Stomach (tissue), 9 donors: Measurements from ENCODE around the gene DGKA. TPM values are rescaled to one million over a fixed set of nuclear protein-coding genes. Genes with fewer than 3 reads are reported as not detected.
A peak's percentile ranks its signal among the peaks of the same experiment; 100 is the strongest.

ENCODE experiments used
- DNase-seq, 2 donors: peaks; one replicate each; pipeline versions ENCODE4 v3.0.0 to v3.0.0-alpha.2; 2013 to 2019
- H3K27ac ChIP-seq, 5 donors: fragments of 200-600 bp in 4 of 5; sonication (generic) in 4 of 5; one replicate each; pipeline ENCODE4 v1.5.1; 2013 to 2019; ENCODE audit warnings: mild to moderate bottlenecking in 1 of 5, moderate library complexity in 1 of 5
- H3K27me3 ChIP-seq, 3 donors: fragments of 200-600 bp; sonication (generic); one replicate each; pipeline ENCODE4 v1.5.1; 2017 to 2019; ENCODE audit warnings: mixed run types in 1 of 3
- H3K36me3 ChIP-seq, 4 donors: fragments of 200-600 bp; sonication (generic); 1 replicate in 3 of 4; 2 replicates in 1 of 4; pipeline ENCODE4 v1.5.1; 2016 to 2019
- H3K4me1 ChIP-seq, 4 donors: fragments of 200-600 bp; sonication (generic); one replicate each; pipeline ENCODE4 v1.5.1; 2016 to 2019
- H3K4me3 ChIP-seq, 4 donors: fragments of 200-600 bp; sonication (generic) in 3 of 4; one replicate each; pipeline ENCODE4 v1.5.1; 2016 to 2019; ENCODE audit warnings: mild to moderate bottlenecking in 1 of 4
- H3K9me3 ChIP-seq, 4 donors: fragments of 200-600 bp; sonication (generic); one replicate each; pipeline ENCODE4 v1.5.1; 2016 to 2019
- EP300 ChIP-seq: sonication (generic); formaldehyde crosslinking; IDR thresholded peaks from one replicate; pipeline ENCODE4 v1.6.1; 2017; ENCODE audit warnings: antibody characterized with exemption
- POLR2A ChIP-seq, 4 donors: fragments of 450-650 bp; IDR thresholded peaks; one replicate each; pipeline ENCODE4 v1.6.1; 2016; ENCODE audit warnings: antibody characterized with exemption in 4 of 4, control low read depth in 2 of 4, mild to moderate bottlenecking in 1 of 4, moderate library complexity in 1 of 4
- POLR2AphosphoS5 ChIP-seq, 3 donors: sonication (generic); formaldehyde crosslinking; IDR thresholded peaks; one replicate each; pipeline ENCODE4 v1.6.1; 2016; ENCODE audit warnings: antibody characterized with exemption in 3 of 3
- WGBS, 5 donors: extraction: QIAGEN DNeasy Blood & Tissue Kit in 3 of 5; methylation state at CpG; one replicate each; pipeline versions ENCODE4 v1.1.5 to v1.1.7; 2013 to 2018; 5-methylcytosine and 5-hydroxymethylcytosine counted together
- intact Hi-C: fragments of 100-400 bp; cut with DNase I; formaldehyde crosslinking; loops from one replicate; pipeline ENCODE4 v1.15.1; 2023; ENCODE audit warnings: low total_unique reads
- polyA plus RNA-seq, 3 donors: library from polyadenylated mRNA; stranded (reverse); fragments of 200-250 nt; gene quantifications; one replicate each; pipeline ENCODE4 v1.2.3, GENCODE V29; 2013
- total RNA-seq, 5 donors: library from RNA; depleted of rRNA; stranded (reverse); fragments of >200 nt; gene quantifications; one replicate each; pipeline versions ENCODE4 v1.1.0 to v1.2.3, GENCODE V29; 2014 to 2016
- TF ChIP-seq, protein P1 (sequence below), 7 experiments: fragments of 450-650 bp in 4 of 7; fragments of 200-600 bp in 3 of 7; sonication (generic) in 3 of 7; IDR thresholded peaks; one replicate each; pipeline ENCODE4 v1.5.1; 2016 to 2019; ENCODE audit warnings: antibody characterized with exemption in 7 of 7, control low read depth in 2 of 7, mild to moderate bottlenecking in 1 of 7
- donor health status: healthy with polysubstance abuse.
- donor health status: Bipolar disorder and iron deficiency.
- donor health status: healthy.

DGKA gene
- total and polyA plus RNA-seq, 8 donors = 13.0 to 418 (median 74.1) TPM

DNA sequence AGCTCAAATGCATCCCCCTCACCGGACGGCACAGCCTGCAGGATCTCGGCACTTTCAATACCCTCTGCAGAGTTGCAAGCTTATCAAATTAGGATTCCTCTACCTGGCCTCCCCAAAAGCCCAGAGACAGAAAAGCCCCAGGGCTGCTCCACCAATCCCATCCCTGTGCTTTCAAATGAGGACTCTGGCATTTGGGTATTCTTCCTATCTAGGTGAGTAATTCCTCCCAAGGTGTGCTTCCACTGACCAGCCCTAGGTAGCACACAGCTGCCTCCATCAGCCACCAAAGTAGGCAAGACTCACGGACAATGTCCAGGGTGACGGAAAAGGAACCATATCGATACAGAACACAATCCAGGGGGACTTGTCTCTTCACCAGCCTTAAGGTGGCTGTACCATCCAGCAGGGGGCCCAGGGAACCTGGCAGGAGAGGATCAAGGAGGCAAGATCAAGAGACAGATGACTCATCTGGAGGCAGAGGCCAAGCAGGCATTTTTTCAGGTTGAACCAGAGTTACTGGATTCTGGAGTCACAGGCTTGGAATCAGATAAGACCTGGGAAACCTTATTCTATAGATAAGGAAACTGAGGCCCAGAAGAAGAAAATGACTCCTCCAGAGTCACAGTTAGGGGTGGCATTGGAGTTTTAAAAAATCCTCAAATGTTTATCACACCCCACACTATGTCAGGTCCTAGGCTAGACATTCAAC lies 25.0 kb downstream of the DGKA start:
- H3K27ac ChIP-seq = no peak overlapping the region
- WGBS, 5 donors = 86 to 95% (median 90%) methylated on average over 6 of the region's 6 CpGs
- TF ChIP-seq EP300 = no peak
- TF ChIP-seq, protein P1, sequence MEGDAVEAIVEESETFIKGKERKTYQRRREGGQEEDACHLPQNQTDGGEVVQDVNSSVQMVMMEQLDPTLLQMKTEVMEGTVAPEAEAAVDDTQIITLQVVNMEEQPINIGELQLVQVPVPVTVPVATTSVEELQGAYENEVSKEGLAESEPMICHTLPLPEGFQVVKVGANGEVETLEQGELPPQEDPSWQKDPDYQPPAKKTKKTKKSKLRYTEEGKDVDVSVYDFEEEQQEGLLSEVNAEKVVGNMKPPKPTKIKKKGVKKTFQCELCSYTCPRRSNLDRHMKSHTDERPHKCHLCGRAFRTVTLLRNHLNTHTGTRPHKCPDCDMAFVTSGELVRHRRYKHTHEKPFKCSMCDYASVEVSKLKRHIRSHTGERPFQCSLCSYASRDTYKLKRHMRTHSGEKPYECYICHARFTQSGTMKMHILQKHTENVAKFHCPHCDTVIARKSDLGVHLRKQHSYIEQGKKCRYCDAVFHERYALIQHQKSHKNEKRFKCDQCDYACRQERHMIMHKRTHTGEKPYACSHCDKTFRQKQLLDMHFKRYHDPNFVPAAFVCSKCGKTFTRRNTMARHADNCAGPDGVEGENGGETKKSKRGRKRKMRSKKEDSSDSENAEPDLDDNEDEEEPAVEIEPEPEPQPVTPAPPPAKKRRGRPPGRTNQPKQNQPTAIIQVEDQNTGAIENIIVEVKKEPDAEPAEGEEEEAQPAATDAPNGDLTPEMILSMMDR (IDR thresholded peaks at IDR 0.05) = peak in 1 of 7 experiments; percentile 25
- TF ChIP-seq POLR2AphosphoS5 (IDR thresholded peaks at IDR 0.05) = peak in 1 of 3 donors; percentile 41
- TF ChIP-seq POLR2A (IDR thresholded peaks at IDR 0.05) = no peak

DNA sequence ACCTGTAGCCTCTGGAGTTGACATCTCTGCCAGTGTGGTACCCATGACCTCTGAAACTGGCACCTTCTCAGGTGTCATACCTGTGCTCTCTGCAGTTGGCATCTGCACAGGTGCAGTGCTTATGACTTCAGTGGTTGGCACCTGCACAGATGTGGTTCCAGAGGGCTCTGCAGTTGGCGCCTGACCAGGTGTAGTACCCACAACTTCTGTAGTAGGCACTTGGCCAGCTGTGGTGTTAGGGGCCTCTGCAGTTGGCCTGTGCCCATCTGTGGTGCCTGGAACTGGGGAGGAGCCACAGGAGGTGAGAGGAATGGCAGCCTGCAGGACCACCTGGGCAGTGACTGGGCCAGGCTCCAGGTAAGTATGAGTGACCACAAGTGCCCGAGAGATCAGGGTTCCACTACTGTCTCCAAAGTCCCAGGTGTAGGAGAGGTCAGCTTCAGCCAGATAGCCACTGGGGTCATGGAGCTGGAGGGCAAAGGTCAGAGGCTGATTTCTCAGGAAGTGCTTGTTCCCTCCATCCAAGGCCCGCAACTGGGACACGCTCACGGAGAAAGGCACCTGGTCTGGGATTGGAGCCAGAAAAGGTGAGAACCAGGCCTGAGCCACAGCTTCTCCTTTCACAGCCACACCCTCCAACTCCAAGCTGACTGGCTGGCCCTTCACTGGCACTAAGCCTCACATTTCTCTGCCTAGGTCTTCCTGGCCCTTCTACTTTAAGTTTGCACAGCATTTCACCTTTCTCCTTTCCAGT lies 26.3 kb downstream of the DGKA start:
- Histone ChIP-seq H3K27ac (peak overlapping the region in 2 of 5 donors; percentile 25 to 29), H3K9me3 (no peaks in the 10 kb centered on the region), H3K36me3 (peaks cover 3 to 28% (median 25%) of the 10 kb centered on the region in 4 donors), H3K27me3 (no peaks in the 10 kb centered on the region), H3K4me3 (no peak overlapping the region), H3K4me1 (peaks cover 0 to 23% (median 6%) of the 10 kb centered on the region in 4 donors)
- 40 to 63% (median 55%) methylated on average over 3 to 5 of the region's 5 CpGs for WGBS, 5 donors
- intact Hi-C loops = no loop called here
- peak; percentile 72 to 79 for DNase-seq
- TF ChIP-seq, protein P1 (IDR thresholded peaks at IDR 0.05) = no peak
- peak in 1 of 3 donors; percentile 34 for TF ChIP-seq POLR2AphosphoS5 (IDR thresholded peaks at IDR 0.05)

More for the DNA sequence above, 25.0 kb downstream of the DGKA start:
- Histone ChIP-seq H3K36me3 (peaks cover 11 to 41% (median 38%) of the 10 kb centered on the region in 4 donors), H3K27me3 (no peaks in the 10 kb centered on the region), H3K4me3 (no peak overlapping the region), H3K9me3 (no peaks in the 10 kb centered on the region), H3K4me1 (peaks cover 0 to 23% (median 6%) of the 10 kb centered on the region in 4 donors)
- intact Hi-C loops = no loop called here
- peak; percentile 32 to 62 for DNase-seq

DNA sequence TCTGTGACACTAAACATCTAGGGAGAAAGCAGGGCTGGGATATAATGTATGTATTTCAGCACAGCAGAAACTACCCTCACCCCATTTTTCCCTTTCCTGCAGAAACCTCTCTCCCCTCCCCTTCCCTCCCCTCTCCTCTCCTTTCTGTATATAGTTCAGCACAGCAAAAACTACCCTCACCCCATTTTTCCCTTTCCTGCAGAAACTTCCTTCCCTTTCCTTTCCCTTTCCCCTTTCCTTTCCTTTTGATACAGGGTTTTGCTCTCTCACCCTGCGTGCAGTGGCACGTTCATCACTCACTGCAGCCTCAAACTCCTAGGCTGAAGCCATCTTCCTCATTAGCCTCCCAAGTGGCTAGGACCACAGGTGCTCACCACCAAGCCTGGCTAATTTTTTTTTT lies 32.8 kb downstream of the DGKA start:
- peaks cover 14 to 26% (median 18%) of the 10 kb centered on the region in 4 donors for H3K4me1 ChIP-seq
- no peak overlapping the region for H3K4me3 ChIP-seq
- intact Hi-C loops = no loop called here
- TF ChIP-seq POLR2A (IDR thresholded peaks at IDR 0.05) (no peak), EP300 (no peak), POLR2AphosphoS5 (IDR thresholded peaks at IDR 0.05) (no peak)
- TF ChIP-seq, protein P1 (IDR thresholded peaks at IDR 0.05) = no peak
- WGBS, 5 donors = 73 to 91% (median 88%) methylated on average over 2 of the region's 2 CpGs
- H3K36me3 ChIP-seq = no peaks in the 10 kb centered on the region
- no peak for DNase-seq
- H3K27me3 ChIP-seq = no peaks in the 10 kb centered on the region
- no peaks in the 10 kb centered on the region for H3K9me3 ChIP-seq
- no peak overlapping the region for H3K27ac ChIP-seq

DNA sequence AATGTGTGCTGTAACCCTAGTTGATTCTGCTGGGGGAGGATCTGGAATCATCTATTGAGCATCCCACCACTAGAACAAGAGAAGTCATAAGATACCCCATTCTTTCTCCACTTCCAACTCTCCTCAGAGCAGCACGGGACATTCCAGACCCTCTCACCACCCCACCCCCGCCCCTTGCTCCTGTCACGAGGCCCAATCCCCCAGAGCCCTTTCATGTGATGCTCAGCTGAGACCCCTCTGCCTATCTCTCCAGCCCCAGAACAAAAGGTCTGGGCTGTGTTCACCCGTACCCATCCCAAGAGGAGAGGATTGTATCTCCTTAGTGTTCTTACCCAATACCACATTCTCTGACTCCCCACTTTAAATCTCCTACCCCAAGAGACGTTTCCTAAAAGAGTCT lies 34.3 kb downstream of the DGKA start:
- DNase-seq = no peak
- TF ChIP-seq EP300 (no peak), POLR2A (IDR thresholded peaks at IDR 0.05) (no peak), POLR2AphosphoS5 (IDR thresholded peaks at IDR 0.05) (no peak)
- TF ChIP-seq, protein P1 (IDR thresholded peaks at IDR 0.05) = no peak
- 80 to 87% (median 83%) methylated on average over 5 of the region's 5 CpGs for WGBS, 5 donors
- H3K27ac ChIP-seq = peak overlapping the region in 1 of 5 donors; percentile 91
- peaks cover 14 to 27% (median 18%) of the 10 kb centered on the region in 4 donors for H3K4me1 ChIP-seq
- no peaks in the 10 kb centered on the region for H3K27me3 ChIP-seq
- peaks cover 0 to 6% (median under 1%) of the 10 kb centered on the region in 4 donors for H3K36me3 ChIP-seq
- no peaks in the 10 kb centered on the region for H3K9me3 ChIP-seq
- intact Hi-C loops = no loop called here
- no peak overlapping the region for H3K4me3 ChIP-seq
